T-helper 2 cell (primary cell): ENCODE measurements around the gene TCF7L1.
"Not testable (repeated sequence)": the region's sequence is repeated elsewhere in the genome, so short reads cannot be mapped to it uniquely, and the experiment has no call there.

Source experiments
- DNase-seq, 5 experiments: peaks; one replicate each; pipeline versions ENCODE4 v3.0.0 to v3.0.0-alpha.2; 2012 to 2022
- total RNA-seq, 2 donors: gene quantifications; one replicate each; lab custom pipeline; 2026; lab: John Stamatoyannopoulos, UW

Gene TCF7L1
- 0 to 0.20 reads per million in 2 donors for total RNA-seq

GRCh38 chr2:85132834-85133637, at the start of gene TCF7L1:
Gene TCF7L1, plus strand, starts transcription at chr2:85133392. Its CDS starts 293 bp downstream, at chr2:85133685.
- DNase-seq: peak in 2 of 5 experiments; percentile 10 to 56

GRCh38 chr2:85085563-85085962, 47.6 kb upstream of the TCF7L1 start:
- DNase-seq: no peak

- DNase-seq: no peak
These were observed 45.7 kb upstream of the TCF7L1 start for GRCh38 chr2:85087541-85087940.

- DNase-seq: no peak
These were observed 44.3 kb upstream of the TCF7L1 start for GRCh38 chr2:85088921-85089320.

GRCh38 chr2:85089585-85089984, 43.6 kb upstream of the TCF7L1 start:
- DNase-seq: no peak

- no peak for DNase-seq
These were observed 41.4 kb upstream of the TCF7L1 start for GRCh38 chr2:85091838-85092237.

- DNase-seq: no peak
These were observed 38.1 kb upstream of the TCF7L1 start for GRCh38 chr2:85095094-85095493.

GRCh38 chr2:85096616-85097015, 36.6 kb upstream of the TCF7L1 start:
- DNase-seq: no peak

GRCh38 chr2:85104228-85104627, 29.0 kb upstream of the TCF7L1 start:
- peak in 1 of 5 experiments; percentile 2 for DNase-seq

- DNase-seq: no peak
These were observed 26.6 kb upstream of the TCF7L1 start for GRCh38 chr2:85106489-85107180.

GRCh38 chr2:85110991-85111560, 22.1 kb upstream of the TCF7L1 start:
- DNase-seq: no peak

- DNase-seq: no peak
These were observed 21.3 kb upstream of the TCF7L1 start for GRCh38 chr2:85111819-85112281.

- DNase-seq: no peak
These were observed 20.1 kb upstream of the TCF7L1 start for GRCh38 chr2:85112906-85113625.

- no peak for DNase-seq
These were observed 18.4 kb upstream of the TCF7L1 start for GRCh38 chr2:85114586-85115330.

GRCh38 chr2:85116207-85116606, 17.0 kb upstream of the TCF7L1 start:
- no peak for DNase-seq

GRCh38 chr2:85119900-85120299, 13.3 kb upstream of the TCF7L1 start:
- DNase-seq: no peak

GRCh38 chr2:85120363-85120762, 12.8 kb upstream of the TCF7L1 start:
- DNase-seq: no peak

GRCh38 chr2:85126462-85126861, 6.7 kb upstream of the TCF7L1 start:
- DNase-seq: not testable (repeated sequence)

- DNase-seq: no peak
These were observed 3.3 kb upstream of the TCF7L1 start for GRCh38 chr2:85129861-85130260.

GRCh38 chr2:85130407-85130806, 2.8 kb upstream of the TCF7L1 start:
- DNase-seq: no peak

- DNase-seq: no peak
These were observed 2.1 kb upstream of the TCF7L1 start for GRCh38 chr2:85131116-85131515.

GRCh38 chr2:85132397-85132796, 795 bp upstream of the TCF7L1 start:
- no peak for DNase-seq
